ENCODE measurements around the gene CTXN1. TPM values are rescaled to one million over a fixed set of nuclear protein-coding genes. Genes with fewer than 3 reads are reported as not detected.

The CTXN1 gene
- total RNA-seq, 1 experiment from 2014 or later: 5.2 TPM

DNA sequence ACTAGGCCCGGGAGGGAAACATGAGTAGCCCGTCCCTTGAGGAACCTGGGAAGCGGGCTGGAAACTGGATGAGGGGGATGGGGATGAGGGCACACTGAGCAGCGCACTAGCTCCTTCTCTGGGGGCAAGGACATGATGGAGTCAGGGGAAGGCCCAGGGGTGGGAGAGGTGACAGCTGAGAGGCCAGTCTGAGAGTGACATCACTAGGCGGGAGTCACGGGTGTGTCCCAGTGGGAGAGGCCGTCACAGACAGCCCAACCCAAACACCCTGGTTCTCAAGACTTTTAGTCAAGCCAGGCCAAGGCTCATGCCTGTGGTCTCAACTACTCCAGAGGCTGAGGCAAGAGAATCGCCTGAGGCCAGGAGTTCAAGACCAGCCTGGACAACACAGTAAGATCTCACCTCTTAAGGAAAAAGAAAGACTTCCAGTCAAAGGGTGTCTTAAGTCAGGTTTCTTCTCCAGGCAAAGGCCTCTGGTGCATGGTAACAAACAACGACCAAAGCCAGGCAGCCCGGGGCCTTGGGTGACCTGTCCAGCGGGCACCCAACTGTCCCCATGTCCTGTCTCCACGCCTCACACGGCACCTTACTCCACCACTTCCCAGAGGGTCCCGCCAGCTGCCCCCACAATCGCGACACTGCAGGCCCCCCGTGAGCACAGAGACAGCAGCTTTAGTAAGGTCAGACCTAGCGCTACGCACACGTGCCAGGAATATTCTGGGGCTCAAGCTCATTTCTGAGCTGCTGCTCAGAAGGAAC lies 43.0 kb upstream of the CTXN1 start:
- H3K4me1 Mint-ChIP-seq (ENCODE audit: insufficient read depth, unreplicated experiment): no peaks in the 10 kb centered on the region
- TF ChIP-seq, protein P1, sequence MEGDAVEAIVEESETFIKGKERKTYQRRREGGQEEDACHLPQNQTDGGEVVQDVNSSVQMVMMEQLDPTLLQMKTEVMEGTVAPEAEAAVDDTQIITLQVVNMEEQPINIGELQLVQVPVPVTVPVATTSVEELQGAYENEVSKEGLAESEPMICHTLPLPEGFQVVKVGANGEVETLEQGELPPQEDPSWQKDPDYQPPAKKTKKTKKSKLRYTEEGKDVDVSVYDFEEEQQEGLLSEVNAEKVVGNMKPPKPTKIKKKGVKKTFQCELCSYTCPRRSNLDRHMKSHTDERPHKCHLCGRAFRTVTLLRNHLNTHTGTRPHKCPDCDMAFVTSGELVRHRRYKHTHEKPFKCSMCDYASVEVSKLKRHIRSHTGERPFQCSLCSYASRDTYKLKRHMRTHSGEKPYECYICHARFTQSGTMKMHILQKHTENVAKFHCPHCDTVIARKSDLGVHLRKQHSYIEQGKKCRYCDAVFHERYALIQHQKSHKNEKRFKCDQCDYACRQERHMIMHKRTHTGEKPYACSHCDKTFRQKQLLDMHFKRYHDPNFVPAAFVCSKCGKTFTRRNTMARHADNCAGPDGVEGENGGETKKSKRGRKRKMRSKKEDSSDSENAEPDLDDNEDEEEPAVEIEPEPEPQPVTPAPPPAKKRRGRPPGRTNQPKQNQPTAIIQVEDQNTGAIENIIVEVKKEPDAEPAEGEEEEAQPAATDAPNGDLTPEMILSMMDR (IDR thresholded peaks at IDR 0.05; ENCODE audit: unreplicated experiment): no peak
- H3K27me3 Mint-ChIP-seq (ENCODE audit: insufficient read depth, unreplicated experiment): no peaks in the 10 kb centered on the region
- no TSS peak for BruUV-seq (replicated peaks)
- ChIA-PET POLR2A (interaction anchor here (0.9 to 1.6 kb wide), 2 partner anchors 25 to 37 kb away, joined by 3 to 4 read pairs; partner anchors contain the start of gene ELAVL1), CTCF (interaction anchor here (0.7 to 7.1 kb wide), 6 partner anchors 18 to 45 kb away, joined by 3 to 57 read pairs (median 8); partner anchors contain the start of gene TIMM44)
- peak overlapping the region; percentile 27 for H3K27ac Mint-ChIP-seq (ENCODE audit: low read depth, unreplicated experiment)
- no peak overlapping the region for H3K4me3 Mint-ChIP-seq (ENCODE audit: unreplicated experiment)
- DNase-seq (ENCODE audit: unreplicated experiment): no peak
- H3K36me3 Mint-ChIP-seq (ENCODE audit: insufficient read depth, unreplicated experiment): peaks cover 73% of the 10 kb centered on the region
- H3K9me3 Mint-ChIP-seq (ENCODE audit: unreplicated experiment): no peaks in the 10 kb centered on the region
- intact Hi-C loops (cut with micrococcal nuclease): no loop called here

- H3K27ac Mint-ChIP-seq (ENCODE audit: low read depth, unreplicated experiment): peak overlapping the region; percentile 27
- intact Hi-C loops (cut with micrococcal nuclease): no loop called here
- H3K36me3 Mint-ChIP-seq (ENCODE audit: insufficient read depth, unreplicated experiment): peaks cover 67% of the 10 kb centered on the region
- no peaks in the 10 kb centered on the region for H3K4me1 Mint-ChIP-seq (ENCODE audit: insufficient read depth, unreplicated experiment)
- H3K27me3 Mint-ChIP-seq (ENCODE audit: insufficient read depth, unreplicated experiment): no peaks in the 10 kb centered on the region
- ChIA-PET CTCF (interaction anchor here (4.2 to 7.1 kb wide), 2 partner anchors 24 to 34 kb away, joined by 23 to 57 read pairs; partner anchors contain the start of gene TIMM44), POLR2A (interaction anchor here (0.6 to 0.7 kb wide), 2 partner anchors 9 to 21 kb away, joined by 3 read pairs; no protein-coding TSS in a partner anchor)
- DNase-seq (ENCODE audit: unreplicated experiment): no peak
- TF ChIP-seq, protein P1 (IDR thresholded peaks at IDR 0.05; ENCODE audit: unreplicated experiment): no peak
- no peak overlapping the region for H3K4me3 Mint-ChIP-seq (ENCODE audit: unreplicated experiment)
- H3K9me3 Mint-ChIP-seq (ENCODE audit: unreplicated experiment): no peaks in the 10 kb centered on the region
- BruUV-seq (replicated peaks): no TSS peak
Observed at GRCh38 chr19:7968008-7968795, 42.3 kb upstream of the CTXN1 start.

DNA sequence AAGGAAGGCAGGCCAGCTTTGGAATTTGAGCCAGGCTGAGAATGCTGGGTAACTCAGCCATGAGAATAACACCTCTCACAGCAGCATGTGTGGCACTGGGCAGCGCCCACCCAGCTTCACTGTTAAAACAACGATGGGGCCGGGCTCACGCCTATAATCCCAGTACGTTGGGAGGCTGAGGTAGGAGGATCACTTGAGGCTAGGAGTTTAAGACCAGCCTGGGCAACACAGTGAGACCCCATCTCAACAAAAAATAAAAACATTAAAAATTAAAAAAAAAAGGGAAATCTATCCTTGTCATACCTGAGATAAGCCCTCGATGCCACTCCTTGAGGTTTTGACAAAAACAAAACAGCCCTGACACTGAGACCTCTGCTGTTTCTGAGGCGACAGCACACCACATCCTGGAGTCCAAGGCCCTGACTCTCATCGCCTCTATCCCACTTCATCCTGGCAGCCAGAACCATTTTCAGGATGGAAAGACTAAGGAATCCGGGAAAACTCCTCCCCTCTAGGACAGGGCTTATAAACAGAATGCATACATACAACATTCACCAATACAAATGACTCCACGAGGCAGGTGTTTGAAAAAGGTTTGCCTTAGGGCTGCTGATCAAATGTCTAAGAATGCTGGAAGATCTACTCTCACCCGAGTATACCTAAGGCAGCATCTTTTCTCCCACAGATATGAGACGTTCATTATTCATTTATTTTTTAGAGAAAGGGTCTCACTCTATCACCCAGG lies 40.2 kb upstream of the CTXN1 start:
- Mint-ChIP-seq H3K4me3 (ENCODE audit: unreplicated experiment) (no peak overlapping the region), H3K4me1 (ENCODE audit: insufficient read depth, unreplicated experiment) (no peaks in the 10 kb centered on the region), H3K27ac (ENCODE audit: low read depth, unreplicated experiment) (peak overlapping the region; percentile 61), H3K9me3 (ENCODE audit: unreplicated experiment) (no peaks in the 10 kb centered on the region), H3K27me3 (ENCODE audit: insufficient read depth, unreplicated experiment) (no peaks in the 10 kb centered on the region), H3K36me3 (ENCODE audit: insufficient read depth, unreplicated experiment) (peaks cover 73% of the 10 kb centered on the region)
- ChIA-PET POLR2A (no interaction called here), CTCF (interaction anchor here (1.0 kb wide), 1 partner anchor 40 kb away, joined by 3 read pairs; no protein-coding TSS in a partner anchor)
- TF ChIP-seq, protein P1 (IDR thresholded peaks at IDR 0.05; ENCODE audit: unreplicated experiment): no peak
- BruUV-seq (replicated peaks): no TSS peak
- intact Hi-C loops (cut with micrococcal nuclease): no loop called here
- DNase-seq (ENCODE audit: unreplicated experiment): no peak

All from MCF 10A (cell line).